H1 (cell line): ENCODE data around the gene CEP95.

Source experiments
- CHD2 ChIP-seq: IDR thresholded peaks from 2 replicates; pipeline ENCODE4 v1.6.1; 2012; ENCODE audit warnings: low read length, improper control_type of control experiment
- EZH2 ChIP-seq: fragments of 200-600 bp; sonication (generic); IDR thresholded peaks from 2 replicates; pipeline ENCODE4 v1.7.1; 2012; ENCODE audit warnings: low read depth, mild to moderate bottlenecking, moderate library complexity, low read length, inconsistent platforms; ENCODE audit not compliant: severe bottlenecking
- KDM5A ChIP-seq: fragments of 200-600 bp; IDR thresholded peaks from 2 replicates; pipeline ENCODE4 v1.7.1; 2012; ENCODE audit warnings: mild to moderate bottlenecking, low read length, inconsistent platforms, mixed read lengths
- RFX5 ChIP-seq: IDR thresholded peaks from 2 replicates; pipeline ENCODE4 v1.6.1; 2011; ENCODE audit warnings: low read depth, low read length, improper control_type of control experiment, borderline replicate concordance

GRCh38 chr17:64470625-64471024 lies 36.2 kb upstream of the CEP95 start:
- TF ChIP-seq RFX5 (no peak), CHD2 (no peak), EZH2 (no peak), KDM5A (no peak)
